Activated CD4-positive, alpha-beta T cell treated with anti-CD3 and anti-CD28 coated beads for 36 hours (primary cell): ENCODE measurements around the gene MYO18A. TPM values are rescaled to one million over a fixed set of nuclear protein-coding genes. Genes with fewer than 3 reads are reported as not detected.
A peak's percentile ranks its signal among the peaks of the same experiment; 100 is the strongest.

Source experiments
- ATAC-seq: fragments of 200-7000 bp; cut with Tn5 transposase; one replicate; pipeline ENCODE4 v1.10.0; 2021; ENCODE audit warnings: mild to moderate bottlenecking, moderate library complexity
- CTCF ChIA-PET: fragments of 350-600 bp; sonication (Branson Sonifier 250); formaldehyde crosslinking; loops from one replicate; lab custom pipeline; 2021; ENCODE audit warnings: antibody characterized with exemption; lab: Charles Lee
- POLR2A ChIA-PET: fragments of 350-600 bp; sonication (Branson Sonifier 250); formaldehyde crosslinking; loops from one replicate; lab custom pipeline; 2021; ENCODE audit warnings: antibody characterized with exemption, inconsistent platforms; lab: Charles Lee
- DNase-seq: peaks from one replicate; pipeline ENCODE4 v3.0.0-alpha.2; 2020
- H3K27ac Mint-ChIP-seq: one replicate; pipeline ENCODE4 v1.8.0; 2021; ENCODE audit warnings: mixed read lengths
- H3K27me3 Mint-ChIP-seq: one replicate; pipeline ENCODE4 v1.8.0; 2021; ENCODE audit warnings: mixed read lengths
- H3K36me3 Mint-ChIP-seq: one replicate; pipeline ENCODE4 v1.8.0; 2021; ENCODE audit warnings: low read depth, mixed read lengths
- H3K4me1 Mint-ChIP-seq: one replicate; pipeline ENCODE4 v1.8.0; 2021; ENCODE audit warnings: mixed read lengths
- H3K4me3 Mint-ChIP-seq: one replicate; pipeline ENCODE4 v1.8.0; 2021; ENCODE audit warnings: mild to moderate bottlenecking, moderate library complexity, mixed read lengths
- H3K9me3 Mint-ChIP-seq: one replicate; pipeline ENCODE4 v1.8.0; 2021; ENCODE audit warnings: low read depth, mixed read lengths
- intact Hi-C, 2 experiments: fragments of 100-400 bp; cut with DNase I in 1 of 2; cut with micrococcal nuclease in 1 of 2; formaldehyde crosslinking; loops; one replicate each; pipeline versions ENCODE4 v1.14.2 to v1.15.1; 2022 to 2024; cut with DNase I, micrococcal nuclease
- total RNA-seq, 2 experiments: library from RNA; stranded (reverse); gene quantifications; one replicate each; pipeline ENCODE4 v1.2.3, GENCODE V29; 2021

Gene MYO18A
- total RNA-seq, 2 experiments from 2014 or later, result 31.9 to 38.2 TPM

- no peaks in the 10 kb centered on the region for H3K9me3 Mint-ChIP-seq
- no peaks in the 10 kb centered on the region for H3K27me3 Mint-ChIP-seq
- POLR2A ChIA-PET, result interaction anchor here (0.7 to 0.9 kb wide), 2 partner anchors 21 to 45 kb away, joined by 3 to 4 read pairs; no protein-coding TSS in a partner anchor
- H3K36me3 Mint-ChIP-seq, result no peaks in the 10 kb centered on the region
- intact Hi-C loops, result loop anchor here in 1 of 2 experiments (1.0 kb wide), 3 partner anchors 16 to 63 kb away; partner anchors contain the start of gene MYO18A
- DNase-seq, result no peak
- peak overlapping the region; percentile 83 for H3K27ac Mint-ChIP-seq
- peaks cover 32% of the 10 kb centered on the region for H3K4me1 Mint-ChIP-seq
- CTCF ChIA-PET, result interaction anchor here (0.6 to 21.7 kb wide), 6 partner anchors 22 to 332 kb away, joined by 3 to 300 read pairs (median 4); partner anchors contain the start of gene MYO18A
- no peak overlapping the region for H3K4me3 Mint-ChIP-seq
- no peak for ATAC-seq
These were observed 24.2 kb downstream of the MYO18A start for GRCh38 chr17:29155966-29156338.

DNA sequence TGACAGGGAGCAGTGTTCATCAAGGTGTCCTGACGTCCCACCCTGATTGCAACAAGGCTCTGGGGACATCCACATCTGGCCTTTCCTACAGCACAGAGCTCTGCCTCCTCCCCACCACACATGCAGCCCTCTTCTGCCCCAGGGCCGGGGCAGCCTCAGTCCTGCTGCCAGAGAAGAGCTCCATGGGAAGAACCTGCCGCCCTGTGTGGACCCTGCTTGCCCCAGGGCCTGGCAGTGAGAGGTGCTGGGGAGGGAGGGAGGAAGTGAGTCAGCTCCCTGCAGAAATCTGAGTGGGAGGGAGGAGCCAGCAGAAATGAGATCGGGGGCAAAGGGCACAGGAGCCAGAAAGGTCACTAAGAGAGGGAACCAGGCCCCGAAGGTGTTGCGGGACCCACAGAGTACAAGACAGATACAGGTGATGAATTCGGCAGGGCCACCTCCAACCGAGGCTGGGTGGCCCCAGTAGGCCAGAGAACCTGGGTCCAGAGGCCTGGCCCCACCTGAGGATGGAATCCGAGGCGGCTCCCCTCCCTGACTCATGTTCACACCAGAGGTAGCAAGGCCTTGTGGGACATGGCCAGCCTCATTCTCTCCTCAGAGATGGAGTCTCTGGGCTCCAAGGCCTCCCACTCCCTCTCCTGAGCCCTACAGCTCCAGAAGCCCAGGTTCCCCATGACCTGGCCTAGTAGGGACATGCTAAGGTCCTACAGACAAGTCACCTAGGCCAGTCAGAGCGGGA is 24.8 kb downstream of the MYO18A start:
- H3K27ac Mint-ChIP-seq, result peak overlapping the region; percentile 83
- peak; percentile 86 for DNase-seq
- no peaks in the 10 kb centered on the region for H3K36me3 Mint-ChIP-seq
- no peaks in the 10 kb centered on the region for H3K9me3 Mint-ChIP-seq
- ChIA-PET POLR2A (interaction anchor here (0.6 to 1.1 kb wide), 3 partner anchors 14 to 139 kb away, joined by 3 to 4 read pairs (median 3); no protein-coding TSS in a partner anchor), CTCF (interaction anchor here (0.5 to 21.7 kb wide), 11 partner anchors 9 to 390 kb away, joined by 3 to 300 read pairs (median 3); partner anchors contain the start of gene MYO18A)
- intact Hi-C loops, result loop anchor here in 1 of 2 experiments (1.0 kb wide), 3 partner anchors 15 to 64 kb away; partner anchors contain the start of gene MYO18A
- peak overlapping the region; percentile 45 for H3K4me3 Mint-ChIP-seq
- peaks cover 32% of the 10 kb centered on the region for H3K4me1 Mint-ChIP-seq
- no peaks in the 10 kb centered on the region for H3K27me3 Mint-ChIP-seq
- peak; percentile 97 for ATAC-seq

DNA sequence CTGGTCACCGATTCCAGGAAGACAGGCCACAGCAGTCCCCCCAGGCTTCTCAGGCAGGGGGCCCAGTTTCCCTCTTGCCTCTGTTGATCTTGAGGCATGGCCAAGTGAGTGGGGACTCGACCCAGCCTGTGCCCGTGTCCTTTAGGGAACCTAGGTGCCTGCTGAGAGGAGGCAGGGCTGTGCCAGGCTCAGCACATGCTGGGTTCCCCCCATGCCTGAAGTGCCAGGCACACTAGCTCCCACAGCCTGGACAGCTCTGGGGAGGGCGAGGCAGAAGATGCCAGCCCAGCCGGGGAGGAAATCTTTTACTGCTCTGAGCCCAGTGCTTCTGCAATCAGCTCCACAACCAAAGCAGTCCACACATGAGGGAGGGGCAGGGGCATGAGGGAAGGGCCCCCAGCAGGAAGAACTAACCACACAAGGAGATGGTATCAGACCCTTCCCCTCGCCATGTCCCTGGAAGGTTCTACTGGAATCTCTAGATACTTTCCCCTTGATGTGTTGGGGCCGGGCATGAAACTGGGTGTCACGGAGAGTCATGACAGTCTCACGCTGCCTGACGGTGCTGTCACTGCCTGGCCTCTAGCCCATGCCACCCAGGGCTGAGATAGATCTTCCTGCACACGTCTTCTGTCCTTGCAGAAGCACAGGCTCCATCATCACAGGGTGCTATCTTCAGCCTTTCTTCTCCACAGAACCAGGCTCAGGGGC is 25.5 kb downstream of the MYO18A start:
- peak; percentile 72 for ATAC-seq
- peak; percentile 66 for DNase-seq
- Mint-ChIP-seq H3K27me3 (no peaks in the 10 kb centered on the region), H3K4me3 (peak overlapping the region; percentile 45), H3K36me3 (no peaks in the 10 kb centered on the region), H3K4me1 (peaks cover 34% of the 10 kb centered on the region), H3K9me3 (no peaks in the 10 kb centered on the region), H3K27ac (peak overlapping the region; percentile 83)
- intact Hi-C loops, result loop anchor here in 1 of 2 experiments (1.0 kb wide), 3 partner anchors 14 to 65 kb away; partner anchors contain the start of gene MYO18A
- CTCF ChIA-PET, result interaction anchor here (0.5 to 21.7 kb wide), 10 partner anchors 8 to 389 kb away, joined by 3 to 300 read pairs (median 3); partner anchors contain the start of gene MYO18A
- POLR2A ChIA-PET, result interaction anchor here (0.5 to 1.1 kb wide), 3 partner anchors 13 to 140 kb away, joined by 3 read pairs; no protein-coding TSS in a partner anchor

GRCh38 chr17:29151567-29151966 is 28.6 kb downstream of the MYO18A start:
- DNase-seq (no peak), ATAC-seq (no peak)
- intact Hi-C loops, result no loop called here
- Mint-ChIP-seq H3K4me3 (no peak overlapping the region), H3K27ac (no peak overlapping the region), H3K4me1 (peaks cover 55% of the 10 kb centered on the region), H3K9me3 (no peaks in the 10 kb centered on the region), H3K27me3 (no peaks in the 10 kb centered on the region), H3K36me3 (no peaks in the 10 kb centered on the region)
- POLR2A ChIA-PET, result no interaction called here
- CTCF ChIA-PET, result interaction anchor here (1.9 to 21.7 kb wide), 3 partner anchors 27 to 69 kb away, joined by 6 to 300 read pairs (median 136); partner anchors contain the start of gene MYO18A

- no peak overlapping the region for H3K27ac Mint-ChIP-seq
- no peaks in the 10 kb centered on the region for H3K36me3 Mint-ChIP-seq
- CTCF ChIA-PET, result interaction anchor here (0.6 to 21.7 kb wide), 10 partner anchors 12 to 831 kb away, joined by 3 to 300 read pairs (median 15); partner anchors contain the start of gene MYO18A
- ATAC-seq (no peak), DNase-seq (no peak)
- intact Hi-C loops, result no loop called here
- H3K4me1 Mint-ChIP-seq, result peaks cover 54% of the 10 kb centered on the region
- POLR2A ChIA-PET, result interaction anchor here (0.7 kb wide), 1 partner anchor 227 kb away, joined by 3 read pairs; no protein-coding TSS in a partner anchor
- no peaks in the 10 kb centered on the region for H3K27me3 Mint-ChIP-seq
- no peak overlapping the region for H3K4me3 Mint-ChIP-seq
- H3K9me3 Mint-ChIP-seq, result no peaks in the 10 kb centered on the region
These were observed 30.0 kb downstream of the MYO18A start for GRCh38 chr17:29150161-29150560.

DNA sequence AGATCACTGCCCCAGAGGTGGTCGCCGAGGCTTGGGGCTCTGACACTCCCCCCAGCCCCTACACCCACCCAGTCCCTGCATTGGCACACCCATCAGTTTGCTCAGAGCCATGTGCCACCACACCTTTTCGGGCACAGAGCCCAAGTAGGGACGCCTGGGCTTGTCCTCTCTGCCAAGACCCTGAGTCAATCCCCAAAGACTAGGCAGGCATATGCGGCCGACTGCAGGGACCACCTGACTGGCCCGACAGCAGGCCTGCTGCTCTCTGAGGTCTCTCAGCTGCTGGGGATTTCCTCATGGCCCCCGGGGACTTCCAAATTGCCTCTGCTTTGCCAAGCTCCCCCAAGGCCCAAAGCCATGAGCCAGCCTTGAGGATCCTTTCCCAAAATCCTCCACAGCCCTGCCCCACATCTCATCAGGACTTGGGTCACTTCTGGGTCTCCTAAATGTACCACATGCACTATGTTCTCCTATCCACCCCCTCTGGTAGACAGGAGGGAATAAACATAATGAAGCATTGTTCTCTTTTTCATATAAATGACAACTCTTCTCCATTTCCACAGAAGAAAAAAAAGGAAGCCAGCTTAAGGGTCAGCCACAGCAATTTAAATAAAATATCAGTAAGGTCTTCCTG is 30.6 kb downstream of the MYO18A start:
- no peak for DNase-seq
- peaks cover 50% of the 10 kb centered on the region for H3K4me1 Mint-ChIP-seq

GRCh38 chr17:29148790-29149430 is 31.3 kb downstream of the MYO18A start:
- DNase-seq, result peak; percentile 96
- H3K4me1 Mint-ChIP-seq, result peaks cover 48% of the 10 kb centered on the region

More for the DNA sequence above, 30.6 kb downstream of the MYO18A start:
- no peak for ATAC-seq
- H3K27ac Mint-ChIP-seq, result peak overlapping the region; percentile 82
- no peaks in the 10 kb centered on the region for H3K27me3 Mint-ChIP-seq
- no peaks in the 10 kb centered on the region for H3K9me3 Mint-ChIP-seq
- POLR2A ChIA-PET, result interaction anchor here (0.7 to 1.7 kb wide), 12 partner anchors 9 to 505 kb away, joined by 3 to 8 read pairs (median 4); partner anchors contain the start of gene MYO18A
- H3K4me3 Mint-ChIP-seq, result peak overlapping the region; percentile 53
- CTCF ChIA-PET, result interaction anchor here (0.6 to 21.7 kb wide), 27 partner anchors 8 to 882 kb away, joined by 3 to 300 read pairs (median 6); partner anchors contain the start of gene MYO18A
- no peaks in the 10 kb centered on the region for H3K36me3 Mint-ChIP-seq
- intact Hi-C loops, result loop anchor here in 1 of 2 experiments (1.0 kb wide), 2 partner anchors 31 to 70 kb away; partner anchors contain the start of gene MYO18A

DNA sequence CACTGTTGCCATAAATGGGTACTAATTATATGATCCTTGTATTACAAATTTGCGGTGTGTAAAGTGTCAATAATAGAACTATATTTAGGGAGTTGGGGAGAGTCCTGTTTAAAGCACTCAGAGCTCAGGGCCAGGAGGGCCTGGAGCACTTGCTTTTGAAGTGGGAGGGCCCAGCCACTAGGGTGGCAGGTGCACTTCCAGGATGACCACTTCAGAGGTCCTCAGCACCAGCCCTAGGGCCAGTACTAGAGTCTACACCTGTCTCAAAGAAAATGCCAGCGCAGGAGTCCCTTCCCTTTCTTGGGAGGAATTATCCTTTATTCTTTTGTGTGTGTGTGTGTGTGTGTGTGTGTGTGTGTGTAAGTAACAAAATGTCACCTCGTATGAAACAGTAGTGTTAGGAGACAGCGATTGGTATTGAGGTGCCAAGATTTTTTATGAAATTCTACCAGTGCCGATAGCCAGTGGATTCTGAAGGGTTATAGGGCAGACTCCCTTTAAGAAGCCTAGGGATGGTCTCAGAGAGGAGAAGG is 31.9 kb downstream of the MYO18A start:
- peaks cover 2% of the 10 kb centered on the region for H3K36me3 Mint-ChIP-seq
- no peaks in the 10 kb centered on the region for H3K27me3 Mint-ChIP-seq
- peak overlapping the region; percentile 56 for H3K4me3 Mint-ChIP-seq
- peaks cover 50% of the 10 kb centered on the region for H3K4me1 Mint-ChIP-seq
- DNase-seq (no peak), ATAC-seq (no peak)
- CTCF ChIA-PET, result interaction anchor here (0.6 to 21.7 kb wide), 35 partner anchors 9 to 818 kb away, joined by 3 to 300 read pairs (median 4); partner anchors contain the start of gene MYO18A
- H3K9me3 Mint-ChIP-seq, result no peaks in the 10 kb centered on the region
- POLR2A ChIA-PET, result interaction anchor here (0.6 to 1.7 kb wide), 10 partner anchors 8 to 506 kb away, joined by 3 to 8 read pairs (median 3); partner anchors contain the start of gene MYO18A
- H3K27ac Mint-ChIP-seq, result peak overlapping the region; percentile 90
- intact Hi-C loops, result loop anchor here in 1 of 2 experiments (1.0 kb wide), 3 partner anchors 8 to 146 kb away; partner anchors contain the start of genes MYO18A and NUFIP2

More at GRCh38 chr17:29148790-29149430, 31.3 kb downstream of the MYO18A start:
- ATAC-seq, result peak; percentile 93
- CTCF ChIA-PET, result interaction anchor here (0.6 to 21.7 kb wide), 29 partner anchors 9 to 883 kb away, joined by 3 to 300 read pairs (median 5); partner anchors contain the start of gene MYO18A
- intact Hi-C loops, result loop anchor here (1.0 kb wide), 4 partner anchors 9 to 145 kb away; partner anchors contain the start of genes MYO18A (in 2 of the 2) and NUFIP2 (in 1 of the 2)
- no peaks in the 10 kb centered on the region for H3K9me3 Mint-ChIP-seq
- peak overlapping the region; percentile 56 for H3K4me3 Mint-ChIP-seq
- no peaks in the 10 kb centered on the region for H3K36me3 Mint-ChIP-seq
- peak overlapping the region; percentile 90 for H3K27ac Mint-ChIP-seq
- H3K27me3 Mint-ChIP-seq, result no peaks in the 10 kb centered on the region
- POLR2A ChIA-PET, result interaction anchor here (0.7 to 1.7 kb wide), 11 partner anchors 9 to 506 kb away, joined by 3 to 8 read pairs (median 4); partner anchors contain the start of gene MYO18A

- Mint-ChIP-seq H3K27ac (peak overlapping the region; percentile 71), H3K9me3 (no peaks in the 10 kb centered on the region), H3K36me3 (peaks cover 2% of the 10 kb centered on the region), H3K27me3 (no peaks in the 10 kb centered on the region), H3K4me3 (no peak overlapping the region), H3K4me1 (peaks cover 52% of the 10 kb centered on the region)
- ATAC-seq, result no peak
- ChIA-PET POLR2A (interaction anchor here (0.6 to 1.7 kb wide), 3 partner anchors 10 to 123 kb away, joined by 3 to 8 read pairs (median 3); partner anchors contain the start of gene MYO18A), CTCF (interaction anchor here (0.6 to 21.7 kb wide), 23 partner anchors 8 to 818 kb away, joined by 3 to 300 read pairs (median 4); partner anchors contain the start of genes MYO18A and NUFIP2)
- intact Hi-C loops, result loop anchor here in 1 of 2 experiments (1.0 kb wide), 3 partner anchors 7 to 147 kb away; partner anchors contain the start of genes MYO18A and NUFIP2
- no peak for DNase-seq
These were observed 32.5 kb downstream of the MYO18A start for GRCh38 chr17:29147682-29148081.
